Esophagus squamous epithelium (tissue), 5 donors: ENCODE data around the gene MARCHF9. TPM values are rescaled to one million over a fixed set of nuclear protein-coding genes. Genes with fewer than 3 reads are reported as not detected.

Experiments used
- DNase-seq: peaks from one replicate; lab custom pipeline; 2025; lab: John Stamatoyannopoulos, UW
- H3K27ac ChIP-seq, 4 donors: fragments of 200-600 bp; sonication (generic); one replicate each; pipeline ENCODE4 v1.5.1; 2016 to 2019; ENCODE audit warnings: mild to moderate bottlenecking in 1 of 4
- H3K27me3 ChIP-seq, 4 donors: fragments of 200-600 bp; sonication (generic); 1 replicate in 3 of 4; 2 replicates in 1 of 4; pipeline versions ENCODE4 v1.5.1 to v1.6.0; 2017 to 2021; ENCODE audit warnings: antibody characterized with exemption in 1 of 4
- H3K36me3 ChIP-seq, 3 donors: fragments of 200-600 bp; sonication (generic); one replicate each; pipeline ENCODE4 v1.5.1; 2016 to 2019
- H3K4me1 ChIP-seq, 3 donors: fragments of 200-600 bp; sonication (generic); one replicate each; pipeline ENCODE4 v1.5.1; 2017 to 2019
- H3K4me3 ChIP-seq, 4 donors: fragments of 200-600 bp; sonication (generic); 1 replicate in 3 of 4; 2 replicates in 1 of 4; pipeline ENCODE4 v1.5.1; 2016 to 2019; ENCODE audit warnings: mild to moderate bottlenecking in 2 of 4, moderate library complexity in 1 of 4
- H3K9me3 ChIP-seq, 3 donors: fragments of 200-600 bp; sonication (generic); one replicate each; pipeline ENCODE4 v1.5.1; 2016 to 2019
- POLR2A ChIP-seq, 4 donors: fragments of 450-650 bp; IDR thresholded peaks; one replicate each; pipeline ENCODE4 v1.6.1; 2017; ENCODE audit warnings: antibody characterized with exemption in 4 of 4, mild to moderate bottlenecking in 4 of 4, moderate library complexity in 3 of 4
- WGBS, 2 donors: methylation state at CpG; one replicate each; pipeline ENCODE4 v1.1.5; 2018; 5-methylcytosine and 5-hydroxymethylcytosine counted together
- intact Hi-C: fragments of 100-400 bp; cut with DNase I; formaldehyde crosslinking; loops from one replicate; pipeline ENCODE4 v1.15.0; 2022
- total RNA-seq, 4 donors: library from RNA; depleted of rRNA; stranded (reverse); fragments of >200 nt; gene quantifications; one replicate each; pipeline ENCODE4 v1.1.0, GENCODE V29; 2016
- TF ChIP-seq, protein P1 (sequence below), 6 experiments: fragments of 450-650 bp in 4 of 6; fragments of 200-600 bp in 2 of 6; sonication (generic) in 2 of 6; IDR thresholded peaks; one replicate each; pipeline ENCODE4 v1.5.1; 2016 to 2019; ENCODE audit warnings: antibody characterized with exemption in 6 of 6, mild to moderate bottlenecking in 4 of 6, moderate library complexity in 4 of 6
- donor health status: DM: yes; HTN: yes; CAD: no.

The MARCHF9 gene
- total RNA-seq, 4 donors from 2014 or later: 3.6 to 8.4 (median 5.3) TPM

DNA sequence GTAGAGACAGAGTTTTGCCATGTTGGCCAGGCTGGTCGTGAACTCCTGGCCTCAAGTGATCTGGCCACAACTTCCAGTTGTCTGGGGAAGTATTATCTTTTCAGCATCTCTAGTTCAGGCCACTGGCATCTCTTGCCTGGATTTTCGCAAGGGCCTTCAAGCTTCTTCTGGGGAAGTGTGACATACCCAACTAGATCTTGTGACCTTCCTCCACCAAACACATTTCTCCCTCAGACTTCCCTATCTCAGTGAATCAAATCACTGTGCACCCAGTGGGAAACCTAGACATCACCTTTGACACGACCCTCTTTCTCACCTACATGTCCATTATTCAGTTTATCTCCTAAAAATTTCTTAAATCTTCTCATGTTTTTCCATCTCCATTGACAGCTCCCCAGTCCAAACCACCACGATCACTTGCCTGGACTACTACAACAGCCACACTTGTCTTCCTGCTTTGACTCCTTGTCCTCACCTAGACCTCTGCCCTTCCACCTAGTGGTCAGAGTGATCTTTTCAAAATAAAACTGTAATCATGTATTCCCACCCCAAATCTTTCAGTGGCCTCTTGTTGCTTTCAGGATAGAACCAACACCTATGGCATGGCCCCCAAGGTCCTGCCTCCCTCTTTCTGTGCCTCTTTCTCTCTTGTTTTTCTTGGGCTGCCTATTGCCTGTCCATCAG, 20.8 kb downstream of the MARCHF9 start:
- Histone ChIP-seq H3K4me1 (peaks cover 11 to 24% (median 16%) of the 10 kb centered on the region in 3 donors), H3K27ac (no peak overlapping the region), H3K9me3 (no peaks in the 10 kb centered on the region), H3K36me3 (peaks cover 0 to 39% (median 0%) of the 10 kb centered on the region in 3 donors), H3K27me3 (no peaks in the 10 kb centered on the region), H3K4me3 (no peak overlapping the region)
- DNase-seq: no peak
- intact Hi-C loops: no loop called here
- TF ChIP-seq POLR2A (IDR thresholded peaks at IDR 0.05): no peak
- TF ChIP-seq, protein P1, sequence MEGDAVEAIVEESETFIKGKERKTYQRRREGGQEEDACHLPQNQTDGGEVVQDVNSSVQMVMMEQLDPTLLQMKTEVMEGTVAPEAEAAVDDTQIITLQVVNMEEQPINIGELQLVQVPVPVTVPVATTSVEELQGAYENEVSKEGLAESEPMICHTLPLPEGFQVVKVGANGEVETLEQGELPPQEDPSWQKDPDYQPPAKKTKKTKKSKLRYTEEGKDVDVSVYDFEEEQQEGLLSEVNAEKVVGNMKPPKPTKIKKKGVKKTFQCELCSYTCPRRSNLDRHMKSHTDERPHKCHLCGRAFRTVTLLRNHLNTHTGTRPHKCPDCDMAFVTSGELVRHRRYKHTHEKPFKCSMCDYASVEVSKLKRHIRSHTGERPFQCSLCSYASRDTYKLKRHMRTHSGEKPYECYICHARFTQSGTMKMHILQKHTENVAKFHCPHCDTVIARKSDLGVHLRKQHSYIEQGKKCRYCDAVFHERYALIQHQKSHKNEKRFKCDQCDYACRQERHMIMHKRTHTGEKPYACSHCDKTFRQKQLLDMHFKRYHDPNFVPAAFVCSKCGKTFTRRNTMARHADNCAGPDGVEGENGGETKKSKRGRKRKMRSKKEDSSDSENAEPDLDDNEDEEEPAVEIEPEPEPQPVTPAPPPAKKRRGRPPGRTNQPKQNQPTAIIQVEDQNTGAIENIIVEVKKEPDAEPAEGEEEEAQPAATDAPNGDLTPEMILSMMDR (IDR thresholded peaks at IDR 0.05): no peak
- 80 to 81% methylated on average over 4 of the region's 4 CpGs for WGBS, 2 donors

DNA sequence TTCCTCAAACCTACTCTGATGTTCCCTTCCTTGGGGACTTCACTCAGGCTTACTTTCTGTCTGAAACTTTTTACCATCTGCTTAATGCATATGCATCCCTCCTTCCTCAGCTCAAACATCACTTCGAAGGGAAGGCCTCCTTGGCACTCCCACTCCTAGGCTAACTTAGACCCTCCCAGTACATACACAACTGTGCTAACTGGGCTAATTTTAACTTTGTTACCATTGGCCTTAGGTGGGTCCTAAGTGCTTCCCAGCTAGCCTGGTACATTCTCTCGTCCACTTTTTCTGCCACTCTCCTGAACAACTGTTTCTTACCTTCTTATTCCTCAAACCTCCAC, 21.3 kb downstream of the MARCHF9 start:
- no peak for DNase-seq
- intact Hi-C loops: no loop called here
- Histone ChIP-seq H3K36me3 (peaks cover 0 to 42% (median 0%) of the 10 kb centered on the region in 3 donors), H3K4me1 (peaks cover 8 to 19% (median 11%) of the 10 kb centered on the region in 3 donors), H3K4me3 (no peak overlapping the region), H3K9me3 (no peaks in the 10 kb centered on the region), H3K27ac (no peak overlapping the region), H3K27me3 (no peaks in the 10 kb centered on the region)
- TF ChIP-seq, protein P1 (IDR thresholded peaks at IDR 0.05): no peak
- TF ChIP-seq POLR2A (IDR thresholded peaks at IDR 0.05): no peak
- 84 to 93% methylated on average over 2 of the region's 2 CpGs for whole genome bisulfite sequencing, 2 donors

DNA sequence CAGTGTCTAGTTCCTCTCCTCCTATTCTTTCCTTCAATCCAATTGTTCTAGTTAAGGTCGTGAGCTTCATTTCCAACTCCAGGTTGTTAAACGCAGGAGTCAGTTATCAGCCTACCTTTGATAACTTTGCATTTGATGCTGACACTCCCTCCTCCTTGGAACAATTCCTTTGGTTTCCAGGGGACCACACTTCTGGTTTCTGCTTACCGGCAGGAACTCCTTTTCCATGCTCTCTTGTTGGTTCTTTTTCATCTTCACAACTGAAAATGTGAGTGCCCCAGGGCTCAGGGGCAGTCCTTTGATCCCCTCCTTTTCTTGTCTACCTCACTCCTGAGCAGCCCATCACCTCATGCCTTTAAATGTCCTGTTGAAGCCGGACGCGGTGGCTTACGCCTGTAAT, 22.5 kb downstream of the MARCHF9 start:
- intact Hi-C loops: no loop called here
- WGBS, 2 donors: 90 to 91% methylated on average over 7 of the region's 7 CpGs
- no peak overlapping the region for H3K4me3 ChIP-seq
- peaks cover 3 to 19% (median 11%) of the 10 kb centered on the region in 3 donors for H3K4me1 ChIP-seq
- H3K9me3 ChIP-seq: no peaks in the 10 kb centered on the region
- no peak overlapping the region for H3K27ac ChIP-seq
- TF ChIP-seq POLR2A (IDR thresholded peaks at IDR 0.05): no peak
- TF ChIP-seq, protein P1 (IDR thresholded peaks at IDR 0.05): no peak
- H3K27me3 ChIP-seq: no peaks in the 10 kb centered on the region
- H3K36me3 ChIP-seq: peaks cover 0 to 42% (median 0%) of the 10 kb centered on the region in 3 donors
- no peak for DNase-seq

DNA sequence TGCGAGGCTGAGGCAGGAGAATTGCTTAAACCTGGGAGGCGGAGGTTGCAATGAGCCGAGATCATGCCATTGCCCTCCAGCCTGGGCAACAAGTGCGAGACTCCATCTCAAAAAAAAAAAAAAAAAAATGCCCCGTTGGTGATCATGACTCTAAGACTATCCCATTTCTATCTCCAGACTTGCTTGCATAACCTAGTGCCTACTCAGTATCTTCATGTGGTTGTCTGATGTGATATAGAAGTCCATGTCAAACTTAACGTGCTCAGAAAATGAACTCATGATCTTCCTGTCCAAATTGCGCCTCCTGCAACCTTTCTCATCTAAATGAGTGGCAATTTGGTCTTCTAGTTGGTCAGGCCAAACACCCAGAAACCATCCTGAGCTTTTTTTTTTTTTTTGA, 23.0 kb downstream of the MARCHF9 start:
- TF ChIP-seq POLR2A (IDR thresholded peaks at IDR 0.05): no peak
- TF ChIP-seq, protein P1 (IDR thresholded peaks at IDR 0.05): no peak
- WGBS, 2 donors: 68 to 92% methylated on average over 4 to 6 of the region's 7 CpGs
- H3K4me1 ChIP-seq: peaks cover 4 to 20% (median 11%) of the 10 kb centered on the region in 3 donors
- H3K27me3 ChIP-seq: no peaks in the 10 kb centered on the region
- intact Hi-C loops: no loop called here
- no peak overlapping the region for H3K4me3 ChIP-seq
- DNase-seq: no peak
- H3K9me3 ChIP-seq: no peaks in the 10 kb centered on the region
- no peak overlapping the region for H3K27ac ChIP-seq
- H3K36me3 ChIP-seq: peaks cover 0 to 42% (median 0%) of the 10 kb centered on the region in 3 donors

DNA sequence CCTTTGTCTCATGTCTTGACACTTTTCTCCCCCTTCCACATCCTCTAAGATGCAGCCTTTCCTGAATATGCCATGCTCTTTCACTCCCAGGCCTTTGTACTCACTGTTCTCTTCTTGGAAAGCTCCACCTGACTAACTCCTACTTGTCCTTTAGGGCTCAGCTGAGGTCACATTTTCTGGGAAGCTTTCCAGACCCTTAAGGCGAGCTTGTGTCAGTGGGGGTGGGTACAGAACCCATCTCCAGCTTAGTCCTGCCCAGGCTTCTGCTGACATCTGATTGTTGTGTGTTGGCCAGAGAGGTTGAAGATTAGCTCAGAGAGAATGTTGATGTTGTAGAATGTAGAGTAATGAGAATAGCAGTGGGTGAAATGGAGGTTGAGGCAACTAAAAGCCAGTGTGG, 24.8 kb downstream of the MARCHF9 start:
- DNase-seq: no peak
- WGBS, 2 donors: 40% methylated on average over 1 of the region's 1 CpG; no CpG with 5 or more reads in 1 of the 2 donors
- Histone ChIP-seq H3K4me3 (no peak overlapping the region), H3K9me3 (no peaks in the 10 kb centered on the region), H3K27ac (no peak overlapping the region), H3K27me3 (no peaks in the 10 kb centered on the region), H3K4me1 (peaks cover 10 to 25% (median 16%) of the 10 kb centered on the region in 3 donors), H3K36me3 (peaks cover 0 to 46% (median 0%) of the 10 kb centered on the region in 3 donors)
- TF ChIP-seq, protein P1 (IDR thresholded peaks at IDR 0.05): no peak
- TF ChIP-seq POLR2A (IDR thresholded peaks at IDR 0.05): no peak
- intact Hi-C loops: loop anchor here (10.0 kb wide), 1 partner anchor 55 kb away; no protein-coding TSS in a partner anchor
